Thyroid gland (tissue), 4 donors: Measurements from ENCODE around the gene PRKCA. TPM values are rescaled to one million over a fixed set of nuclear protein-coding genes. Genes with fewer than 3 reads are reported as not detected.
"Not testable (repeated sequence)": the region's sequence is repeated elsewhere in the genome, so short reads cannot be mapped to it uniquely, and the experiment has no call there.

Experiments
- DNase-seq, 2 donors: peaks; one replicate each; pipeline ENCODE4 v3.0.0-alpha.2; 2019
- H3K27ac ChIP-seq, 3 donors: fragments of 200-600 bp; sonication (generic); 1 replicate in 2 of 3; 2 replicates in 1 of 3; pipeline ENCODE4 v1.5.1; 2016 to 2019; ENCODE audit warnings: mild to moderate bottlenecking in 1 of 3, moderate library complexity in 1 of 3
- H3K27me3 ChIP-seq: fragments of 200-600 bp; sonication (generic); one replicate; pipeline ENCODE4 v1.5.1; 2019
- H3K36me3 ChIP-seq, 2 donors: fragments of 200-600 bp; sonication (generic); one replicate each; pipeline ENCODE4 v1.5.1; 2016 to 2019
- H3K4me1 ChIP-seq, 2 donors: fragments of 200-600 bp; sonication (generic); one replicate each; pipeline ENCODE4 v1.5.1; 2017 to 2019
- H3K4me3 ChIP-seq, 3 donors: fragments of 200-600 bp; sonication (generic); replicated peaks in 1 of 3; 1 replicate in 2 of 3; 2 replicates in 1 of 3; pipeline ENCODE4 v1.5.1; 2016; ENCODE audit warnings: mild to moderate bottlenecking in 1 of 3
- H3K9me3 ChIP-seq: fragments of 200-600 bp; sonication (generic); one replicate; pipeline ENCODE4 v1.5.1; 2017
- POLR2A ChIP-seq, 2 donors: fragments of 450-650 bp; IDR thresholded peaks; one replicate each; pipeline ENCODE4 v1.6.1; 2017; ENCODE audit warnings: antibody characterized with exemption in 2 of 2, mild to moderate bottlenecking in 2 of 2, moderate library complexity in 1 of 2
- WGBS, 2 donors: methylation state at CpG; one replicate each; pipeline ENCODE4 v1.1.5; 2017; 5-methylcytosine and 5-hydroxymethylcytosine counted together
- intact Hi-C: fragments of 100-400 bp; cut with DNase I; formaldehyde crosslinking; loops from one replicate; pipeline ENCODE4 v1.15.1; 2023
- total RNA-seq, 4 donors: library from RNA; depleted of rRNA; stranded (reverse); fragments of >200 nt; gene quantifications; one replicate each; pipeline ENCODE4 v1.2.3, GENCODE V29; 2016
- TF ChIP-seq, protein P1 (sequence below), 6 experiments: fragments of 200-600 bp in 3 of 6; fragments of 450-650 bp in 3 of 6; sonication (generic) in 3 of 6; IDR thresholded peaks; one replicate each; pipeline ENCODE4 v1.5.1; 2016 to 2019; ENCODE audit warnings: antibody characterized with exemption in 6 of 6, mild to moderate bottlenecking in 2 of 6, inconsistent platforms in 1 of 6, moderate library complexity in 1 of 6

The PRKCA gene
- total RNA-seq, 4 donors from 2014 or later = 6.7 to 24.2 (median 15.3) TPM

- Histone ChIP-seq H3K4me1 (no peaks in the 10 kb centered on the region), H3K27me3 (no peaks in the 10 kb centered on the region), H3K36me3 (no peaks in the 10 kb centered on the region), H3K9me3 (no peaks in the 10 kb centered on the region), H3K4me3 (no peak overlapping the region), H3K27ac (no peak overlapping the region)
- intact Hi-C loops = no loop called here
- no peak for DNase-seq
- 95 to 96% methylated on average over 2 of the region's 2 CpGs for WGBS, 2 donors
- TF ChIP-seq, protein P1, sequence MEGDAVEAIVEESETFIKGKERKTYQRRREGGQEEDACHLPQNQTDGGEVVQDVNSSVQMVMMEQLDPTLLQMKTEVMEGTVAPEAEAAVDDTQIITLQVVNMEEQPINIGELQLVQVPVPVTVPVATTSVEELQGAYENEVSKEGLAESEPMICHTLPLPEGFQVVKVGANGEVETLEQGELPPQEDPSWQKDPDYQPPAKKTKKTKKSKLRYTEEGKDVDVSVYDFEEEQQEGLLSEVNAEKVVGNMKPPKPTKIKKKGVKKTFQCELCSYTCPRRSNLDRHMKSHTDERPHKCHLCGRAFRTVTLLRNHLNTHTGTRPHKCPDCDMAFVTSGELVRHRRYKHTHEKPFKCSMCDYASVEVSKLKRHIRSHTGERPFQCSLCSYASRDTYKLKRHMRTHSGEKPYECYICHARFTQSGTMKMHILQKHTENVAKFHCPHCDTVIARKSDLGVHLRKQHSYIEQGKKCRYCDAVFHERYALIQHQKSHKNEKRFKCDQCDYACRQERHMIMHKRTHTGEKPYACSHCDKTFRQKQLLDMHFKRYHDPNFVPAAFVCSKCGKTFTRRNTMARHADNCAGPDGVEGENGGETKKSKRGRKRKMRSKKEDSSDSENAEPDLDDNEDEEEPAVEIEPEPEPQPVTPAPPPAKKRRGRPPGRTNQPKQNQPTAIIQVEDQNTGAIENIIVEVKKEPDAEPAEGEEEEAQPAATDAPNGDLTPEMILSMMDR (IDR thresholded peaks at IDR 0.05) = no peak
- TF ChIP-seq POLR2A (IDR thresholded peaks at IDR 0.05) = no peak
Observed at GRCh38 chr17:66287911-66288310, 14.5 kb upstream of the PRKCA start.

DNA sequence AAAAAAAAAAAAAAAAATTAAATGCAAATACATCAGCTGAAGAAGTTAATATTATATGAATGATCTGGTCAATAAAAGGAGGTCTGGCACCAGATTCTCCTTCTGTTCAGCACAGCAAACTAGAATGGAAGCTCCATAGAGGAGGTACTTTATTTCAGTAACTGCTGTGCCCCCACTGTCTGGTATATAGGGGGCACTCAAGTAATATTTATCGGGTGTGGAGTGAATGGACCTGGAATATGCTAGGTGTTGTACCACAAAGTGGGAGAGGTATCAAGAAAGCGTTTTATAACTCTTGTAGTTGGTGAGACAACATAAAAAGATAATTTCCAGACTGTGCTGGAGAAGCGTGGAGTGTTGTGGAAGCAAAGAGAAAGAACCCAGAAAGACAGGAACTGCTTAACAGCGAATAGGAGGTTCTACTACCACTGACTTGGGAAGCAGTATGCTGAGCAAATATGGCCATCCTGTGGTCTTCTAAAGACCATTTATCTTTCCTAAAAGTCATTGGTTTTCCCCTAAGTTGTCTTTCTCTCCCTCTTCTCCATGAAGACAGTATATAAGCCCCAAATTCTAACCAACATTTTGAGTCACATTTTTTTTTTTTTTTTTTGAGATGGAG, 12.2 kb upstream of the PRKCA start:
- intact Hi-C loops = no loop called here
- Histone ChIP-seq H3K36me3 (no peaks in the 10 kb centered on the region), H3K4me3 (no peak overlapping the region), H3K27me3 (no peaks in the 10 kb centered on the region), H3K27ac (no peak overlapping the region), H3K9me3 (no peaks in the 10 kb centered on the region), H3K4me1 (no peaks in the 10 kb centered on the region)
- no peak for DNase-seq
- TF ChIP-seq, protein P1 (IDR thresholded peaks at IDR 0.05) = peak in 3 of 6 experiments; percentile 20 to 45 (median 28)
- no peak for TF ChIP-seq POLR2A (IDR thresholded peaks at IDR 0.05)
- 86% methylated on average over 4 of the region's 4 CpGs for WGBS, 2 donors

- intact Hi-C loops = no loop called here
- WGBS, 2 donors = 96% methylated on average over 3 of the region's 3 CpGs
- DNase-seq = no peak
- TF ChIP-seq POLR2A (IDR thresholded peaks at IDR 0.05) = no peak
- TF ChIP-seq, protein P1 (IDR thresholded peaks at IDR 0.05) = no peak
- no peaks in the 10 kb centered on the region for H3K9me3 ChIP-seq
- no peaks in the 10 kb centered on the region for H3K36me3 ChIP-seq
- H3K4me3 ChIP-seq = no peak overlapping the region
- no peak overlapping the region for H3K27ac ChIP-seq
- H3K27me3 ChIP-seq = no peaks in the 10 kb centered on the region
- no peaks in the 10 kb centered on the region for H3K4me1 ChIP-seq
Observed at GRCh38 chr17:66292353-66292752, 10.1 kb upstream of the PRKCA start.

GRCh38 chr17:66296289-66296725, 6.1 kb upstream of the PRKCA start:
- H3K4me3 ChIP-seq = no peak overlapping the region
- H3K4me1 ChIP-seq = no peaks in the 10 kb centered on the region
- H3K27ac ChIP-seq = no peak overlapping the region
- no peak for TF ChIP-seq POLR2A (IDR thresholded peaks at IDR 0.05)
- TF ChIP-seq, protein P1 (IDR thresholded peaks at IDR 0.05) = no peak
- 84 to 85% methylated on average over 6 of the region's 6 CpGs for WGBS, 2 donors
- no peaks in the 10 kb centered on the region for H3K9me3 ChIP-seq
- no peaks in the 10 kb centered on the region for H3K27me3 ChIP-seq
- no peaks in the 10 kb centered on the region for H3K36me3 ChIP-seq
- DNase-seq = no peak
- intact Hi-C loops = no loop called here

- 97 to 98% methylated on average over 9 of the region's 9 CpGs for WGBS, 2 donors
- intact Hi-C loops, DNase-seq, H3K27ac ChIP-seq, H3K9me3 ChIP-seq, H3K36me3 ChIP-seq, H3K4me3 ChIP-seq, H3K4me1 ChIP-seq, H3K27me3 ChIP-seq: not testable (repeated sequence)
Observed at GRCh38 chr17:66297443-66297842, 5.0 kb upstream of the PRKCA start.
